ENCODE measurements around the gene SH3PXD2A. TPM values are rescaled to one million over a fixed set of nuclear protein-coding genes. Genes with fewer than 3 reads are reported as not detected.

The SH3PXD2A gene
- total and polyA plus RNA-seq, 9 of the 15 experiments (the other 6 are each of a cell fraction or from before 2014, with no cell fraction given) = 0.41 to 9.3 (median 2.5) TPM

- TF ChIP-seq, protein P1, sequence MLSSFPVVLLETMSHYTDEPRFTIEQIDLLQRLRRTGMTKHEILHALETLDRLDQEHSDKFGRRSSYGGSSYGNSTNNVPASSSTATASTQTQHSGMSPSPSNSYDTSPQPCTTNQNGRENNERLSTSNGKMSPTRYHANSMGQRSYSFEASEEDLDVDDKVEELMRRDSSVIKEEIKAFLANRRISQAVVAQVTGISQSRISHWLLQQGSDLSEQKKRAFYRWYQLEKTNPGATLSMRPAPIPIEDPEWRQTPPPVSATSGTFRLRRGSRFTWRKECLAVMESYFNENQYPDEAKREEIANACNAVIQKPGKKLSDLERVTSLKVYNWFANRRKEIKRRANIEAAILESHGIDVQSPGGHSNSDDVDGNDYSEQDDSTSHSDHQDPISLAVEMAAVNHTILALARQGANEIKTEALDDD (IDR thresholded peaks at IDR 0.05) = no peak
- TF ChIP-seq ZNF436 (CRISPR knock-in tag; IDR thresholded peaks at IDR 0.05) = no peak
Measured at GRCh38 chr10:103566536-103566935, 288.8 kb downstream of the SH3PXD2A start (continued).

- ChIA-PET POLR2A (interaction anchor here (0.6 to 0.7 kb wide), 2 partner anchors 15 to 23 kb away, joined by 3 read pairs; no protein-coding TSS in a partner anchor), CTCF (ENCODE audit: low intra/inter-chr PET ratio) (no interaction called here)
- H3K27me3 ChIP-seq (ENCODE audit: control insufficient read depth in 2 of 2, insufficient read depth in 2 of 2, low read length in 2 of 2) = peaks cover 0 to 7% of the 10 kb centered on the region in 2 experiments; a peak in 2 of 5 replicates
- BruUV-seq (replicated peaks) = no TSS peak
- H3K36me3 ChIP-seq (ENCODE audit: control insufficient read depth, insufficient read depth, low read length) = no peaks in the 10 kb centered on the region
- FAIRE-seq (peak; percentile 62), DNase-seq (ENCODE audit: extremely low read depth in 1 of 4, low spot score in 3 of 4) (peak; percentile 62 to 70 (median 64)), ATAC-seq (peak; percentile 96)
- 14% methylated on average over 11 of the region's 12 CpGs for WGBS (ENCODE audit: insufficient coverage, low coverage, missing lambda C conversion rate)
- H3K9ac ChIP-seq (ENCODE audit: insufficient read depth in 1 of 2, low read depth in 2 of 2, low read length in 2 of 2) = no peak overlapping the region; a peak in 1 of 4 replicates
- H3K79me2 ChIP-seq (ENCODE audit: control insufficient read depth, insufficient read depth, low read length) = no peaks in the 10 kb centered on the region
- intact Hi-C loops (cut with micrococcal nuclease) (loop anchor here (10.0 kb wide), 1 partner anchor 150 kb away; no protein-coding TSS in a partner anchor), in situ Hi-C loops (cut with MboI) (no loop called here)
- no peak overlapping the region for H2AFZ ChIP-seq (ENCODE audit: low read depth, low read length)
- no peak overlapping the region for H3K4me2 ChIP-seq (ENCODE audit: insufficient read depth, low read length)
- no peaks in the 10 kb centered on the region for H4K20me1 ChIP-seq (replicated peaks; ENCODE audit: control insufficient read depth, insufficient read depth, low read length)
- no peak overlapping the region for H3K4me3 ChIP-seq
- H3K9me3 ChIP-seq (replicated peaks; ENCODE audit: control insufficient read depth, insufficient read depth, low read depth, low read length) = no peaks in the 10 kb centered on the region
- H3K27ac ChIP-seq (ENCODE audit: extremely low read depth, low read depth, low read length) = no peak overlapping the region
- peaks cover 2% of the 10 kb centered on the region for H3K9me1 ChIP-seq (ENCODE audit: control insufficient read depth, insufficient read depth, low read length)
- peaks cover 0 to 10% of the 10 kb centered on the region in 2 experiments; a peak in 1 of 5 replicates for H3K4me1 ChIP-seq (replicated peaks in 1 of 2; ENCODE audit: control insufficient read depth in 2 of 2, insufficient read depth in 2 of 2, low read length in 2 of 2)
- TF ChIP-seq, protein P2, sequence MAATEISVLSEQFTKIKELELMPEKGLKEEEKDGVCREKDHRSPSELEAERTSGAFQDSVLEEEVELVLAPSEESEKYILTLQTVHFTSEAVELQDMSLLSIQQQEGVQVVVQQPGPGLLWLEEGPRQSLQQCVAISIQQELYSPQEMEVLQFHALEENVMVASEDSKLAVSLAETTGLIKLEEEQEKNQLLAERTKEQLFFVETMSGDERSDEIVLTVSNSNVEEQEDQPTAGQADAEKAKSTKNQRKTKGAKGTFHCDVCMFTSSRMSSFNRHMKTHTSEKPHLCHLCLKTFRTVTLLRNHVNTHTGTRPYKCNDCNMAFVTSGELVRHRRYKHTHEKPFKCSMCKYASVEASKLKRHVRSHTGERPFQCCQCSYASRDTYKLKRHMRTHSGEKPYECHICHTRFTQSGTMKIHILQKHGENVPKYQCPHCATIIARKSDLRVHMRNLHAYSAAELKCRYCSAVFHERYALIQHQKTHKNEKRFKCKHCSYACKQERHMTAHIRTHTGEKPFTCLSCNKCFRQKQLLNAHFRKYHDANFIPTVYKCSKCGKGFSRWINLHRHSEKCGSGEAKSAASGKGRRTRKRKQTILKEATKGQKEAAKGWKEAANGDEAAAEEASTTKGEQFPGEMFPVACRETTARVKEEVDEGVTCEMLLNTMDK (IDR thresholded peaks at IDR 0.05; ENCODE audit: borderline replicate concordance, insufficient read depth, low read depth, low read length, poor library complexity, severe bottlenecking) = peak; percentile 60
- TF ChIP-seq NFE2L1 (tag; IDR thresholded peaks at IDR 0.05; ENCODE audit: borderline replicate concordance, low read depth) = no peak
- peak; percentile 65 to 84 (median 68) for TF ChIP-seq CTCF (IDR thresholded peaks at IDR 0.05 in 2 of 3, conservative IDR thresholded peaks at IDR 0.05 in 1 of 3; ENCODE audit: insufficient read depth in 2 of 3, low read depth in 1 of 3, low read length in 3 of 3)
- no peak for TF ChIP-seq RBM17 (IDR thresholded peaks at IDR 0.05; ENCODE audit: borderline replicate concordance, low read depth, low read length)
- TF ChIP-seq SMC3 (conservative IDR thresholded peaks at IDR 0.05; ENCODE audit: insufficient read depth, low read depth, low read length) = 0 out of 2 replicates have a peak, but pooled peaks have one; percentile 23
- no peak for TF ChIP-seq TEAD4 (IDR thresholded peaks at IDR 0.05; ENCODE audit: low read length)
- TF ChIP-seq TEAD4 (CRISPR knock-in tag; IDR thresholded peaks at IDR 0.05; ENCODE audit: borderline replicate concordance) = no peak
- TF ChIP-seq RAD21 (CRISPR knock-in tag; conservative IDR thresholded peaks at IDR 0.05 in 1 of 2, IDR thresholded peaks at IDR 0.05 in 1 of 2) = peak in 1 of 2 experiments; percentile 54; a peak in 2 of 4 replicates
Measured at GRCh38 chr10:103564776-103565520, 290.4 kb downstream of the SH3PXD2A start.

Measured in K562 (cell line).